ENCODE data around the gene CANT1.
A peak's percentile ranks its signal among the peaks of the same experiment; 100 is the strongest.

Gene CANT1

DNA sequence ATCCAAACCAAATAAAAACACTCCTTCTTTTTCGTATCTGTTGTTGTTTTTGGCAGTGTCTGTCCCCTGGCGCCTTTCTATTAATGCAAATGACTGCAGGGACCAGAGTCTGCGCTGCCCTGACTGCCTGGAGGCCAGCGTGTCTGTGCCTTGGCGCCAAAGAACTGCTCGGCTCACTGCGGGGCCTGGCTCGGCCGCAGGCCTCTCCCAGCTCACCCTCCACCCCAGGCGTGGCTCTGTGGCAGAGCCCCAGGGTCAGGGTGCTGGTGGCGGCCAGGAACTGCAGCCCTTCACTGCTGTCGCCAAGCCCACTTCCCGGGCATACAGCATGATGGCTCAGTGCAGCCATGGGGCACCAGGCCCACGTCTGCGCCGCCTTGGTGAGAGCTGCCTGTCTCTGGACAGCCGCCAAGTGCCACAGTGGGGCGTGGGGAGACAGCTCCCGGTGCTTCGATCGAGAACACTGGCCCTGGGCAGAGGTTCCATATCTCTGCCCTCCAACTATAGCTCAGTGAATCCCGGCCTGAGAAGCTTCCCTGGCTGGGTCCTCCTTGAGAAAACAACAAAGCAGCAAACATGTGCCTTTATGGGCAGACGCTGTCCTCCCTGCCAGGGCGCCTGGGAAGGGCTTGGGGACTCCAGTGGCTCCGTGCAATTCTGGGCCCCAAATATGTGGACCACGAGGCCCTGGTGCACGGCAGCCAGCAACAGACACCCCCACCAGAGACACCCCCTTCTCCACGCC lies 11.1 kb downstream of the CANT1 start:
- no peak overlapping the region for H3K4me3 ChIP-seq (ENCODE audit: low read length in 2 of 2)
- no peak overlapping the region for H3K9ac ChIP-seq (ENCODE audit: low read length in 2 of 2)
- H3K27me3 ChIP-seq (ENCODE audit: control insufficient read depth in 1 of 2, insufficient read depth in 2 of 2, low read length in 2 of 2) = no peaks in the 10 kb centered on the region
- H3K36me3 ChIP-seq (ENCODE audit: control insufficient read depth in 2 of 2, insufficient read depth in 2 of 2, low read length in 2 of 2) = peaks cover 4 to 13% of the 10 kb centered on the region in 2 donors
- H3K9me3 ChIP-seq (ENCODE audit: control insufficient read depth in 2 of 2, low read length in 2 of 2) = no peaks in the 10 kb centered on the region
- no peak overlapping the region for H3K27ac ChIP-seq (ENCODE audit: low read length)
- H3K4me1 ChIP-seq (ENCODE audit: control insufficient read depth, insufficient read depth, low read length) = peaks cover 5% of the 10 kb centered on the region

DNA sequence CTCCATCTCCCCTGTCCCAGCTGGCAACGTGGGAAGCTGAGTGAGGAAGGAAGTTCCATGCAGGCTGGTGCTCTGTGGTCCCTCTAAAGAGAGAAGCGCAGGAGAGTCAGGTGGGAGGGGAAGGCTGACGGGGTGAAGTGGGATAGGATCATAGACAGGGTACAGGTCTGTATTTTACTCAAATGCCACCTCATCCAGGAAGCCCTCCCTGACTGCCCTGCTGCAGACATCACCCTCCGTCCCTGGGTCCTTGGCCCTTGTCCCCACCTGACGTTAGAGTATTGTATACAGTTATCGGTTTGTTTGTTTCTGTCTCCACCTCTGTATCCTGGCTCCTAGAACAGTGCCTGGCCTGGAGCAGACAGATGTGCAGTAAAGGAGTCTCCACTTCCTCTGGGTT lies 11.7 kb downstream of the CANT1 start:
- Histone ChIP-seq H3K4me1 (ENCODE audit: control insufficient read depth, insufficient read depth, low read length) (peaks cover 5% of the 10 kb centered on the region), H3K9me3 (ENCODE audit: control insufficient read depth in 2 of 2, low read length in 2 of 2) (no peaks in the 10 kb centered on the region), H3K4me3 (ENCODE audit: low read length in 2 of 2) (no peak overlapping the region), H3K27ac (ENCODE audit: low read length) (no peak overlapping the region), H3K9ac (ENCODE audit: low read length in 2 of 2) (no peak overlapping the region), H3K36me3 (ENCODE audit: control insufficient read depth in 2 of 2, insufficient read depth in 2 of 2, low read length in 2 of 2) (peaks cover 4 to 17% of the 10 kb centered on the region in 2 donors), H3K27me3 (ENCODE audit: control insufficient read depth in 1 of 2, insufficient read depth in 2 of 2, low read length in 2 of 2) (no peaks in the 10 kb centered on the region)

DNA sequence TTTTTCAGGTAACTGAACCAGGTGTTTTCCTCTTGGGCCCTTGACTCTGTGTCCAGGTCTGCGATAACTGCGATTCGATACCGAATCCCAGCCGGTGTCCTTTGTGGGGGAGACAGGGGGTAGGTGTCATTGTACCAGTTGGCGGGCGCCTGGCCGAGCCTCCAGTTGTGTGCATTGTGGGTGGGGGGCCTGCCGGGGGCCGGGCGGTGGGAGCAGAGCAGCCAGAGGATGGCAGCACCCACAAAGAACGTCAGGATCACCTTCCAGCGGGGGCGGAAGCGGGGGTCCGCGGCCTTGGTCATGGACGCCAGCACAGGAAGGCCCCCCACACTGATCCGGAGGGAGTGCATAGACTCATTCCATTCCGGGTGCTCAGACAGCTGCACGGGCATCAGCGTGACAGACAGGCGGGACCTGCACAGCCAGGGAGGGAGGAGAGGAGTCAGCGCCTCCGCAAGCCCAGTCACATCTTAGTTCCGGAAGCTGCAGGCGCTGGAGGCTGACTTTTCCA lies 12.3 kb downstream of the CANT1 start:
- H3K4me3 ChIP-seq (ENCODE audit: low read length in 2 of 2) = no peak overlapping the region
- peaks cover 4 to 17% of the 10 kb centered on the region in 2 donors for H3K36me3 ChIP-seq (ENCODE audit: control insufficient read depth in 2 of 2, insufficient read depth in 2 of 2, low read length in 2 of 2)
- H3K4me1 ChIP-seq (ENCODE audit: control insufficient read depth, insufficient read depth, low read length) = peaks cover 5% of the 10 kb centered on the region
- H3K9me3 ChIP-seq (ENCODE audit: control insufficient read depth in 2 of 2, low read length in 2 of 2) = no peaks in the 10 kb centered on the region
- H3K27ac ChIP-seq (ENCODE audit: low read length) = no peak overlapping the region
- H3K9ac ChIP-seq (ENCODE audit: low read length in 2 of 2) = no peak overlapping the region
- no peaks in the 10 kb centered on the region for H3K27me3 ChIP-seq (ENCODE audit: control insufficient read depth in 1 of 2, insufficient read depth in 2 of 2, low read length in 2 of 2)

DNA sequence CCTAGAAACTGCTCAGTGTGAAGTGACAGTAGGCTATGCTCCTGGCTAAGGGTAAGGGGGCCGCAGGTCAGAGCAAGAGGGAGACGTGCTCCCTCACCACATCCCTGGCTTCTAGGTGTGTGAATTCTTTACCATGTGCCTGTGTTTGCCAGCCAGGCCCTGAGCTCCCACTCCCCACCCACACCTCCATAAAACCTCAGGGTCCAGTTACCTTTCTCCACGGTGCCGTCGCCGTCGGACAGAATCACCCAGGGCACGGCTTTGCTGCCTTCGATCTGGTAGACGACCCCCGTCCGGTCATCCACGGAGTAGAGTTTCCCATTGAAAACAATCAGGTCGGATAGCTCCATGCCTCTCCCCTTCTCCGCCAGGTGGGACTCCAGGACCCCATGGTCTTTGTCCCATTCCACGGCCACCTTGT lies 12.8 kb downstream of the CANT1 start:
- Histone ChIP-seq H3K27me3 (ENCODE audit: control insufficient read depth in 1 of 2, insufficient read depth in 2 of 2, low read length in 2 of 2) (no peaks in the 10 kb centered on the region), H3K27ac (ENCODE audit: low read length) (no peak overlapping the region), H3K36me3 (ENCODE audit: control insufficient read depth in 2 of 2, insufficient read depth in 2 of 2, low read length in 2 of 2) (peaks cover 4 to 19% of the 10 kb centered on the region in 2 donors), H3K4me3 (ENCODE audit: low read length in 2 of 2) (no peak overlapping the region), H3K4me1 (ENCODE audit: control insufficient read depth, insufficient read depth, low read length) (peaks cover 5% of the 10 kb centered on the region), H3K9me3 (ENCODE audit: control insufficient read depth in 2 of 2, low read length in 2 of 2) (no peaks in the 10 kb centered on the region), H3K9ac (ENCODE audit: low read length in 2 of 2) (no peak overlapping the region)

DNA sequence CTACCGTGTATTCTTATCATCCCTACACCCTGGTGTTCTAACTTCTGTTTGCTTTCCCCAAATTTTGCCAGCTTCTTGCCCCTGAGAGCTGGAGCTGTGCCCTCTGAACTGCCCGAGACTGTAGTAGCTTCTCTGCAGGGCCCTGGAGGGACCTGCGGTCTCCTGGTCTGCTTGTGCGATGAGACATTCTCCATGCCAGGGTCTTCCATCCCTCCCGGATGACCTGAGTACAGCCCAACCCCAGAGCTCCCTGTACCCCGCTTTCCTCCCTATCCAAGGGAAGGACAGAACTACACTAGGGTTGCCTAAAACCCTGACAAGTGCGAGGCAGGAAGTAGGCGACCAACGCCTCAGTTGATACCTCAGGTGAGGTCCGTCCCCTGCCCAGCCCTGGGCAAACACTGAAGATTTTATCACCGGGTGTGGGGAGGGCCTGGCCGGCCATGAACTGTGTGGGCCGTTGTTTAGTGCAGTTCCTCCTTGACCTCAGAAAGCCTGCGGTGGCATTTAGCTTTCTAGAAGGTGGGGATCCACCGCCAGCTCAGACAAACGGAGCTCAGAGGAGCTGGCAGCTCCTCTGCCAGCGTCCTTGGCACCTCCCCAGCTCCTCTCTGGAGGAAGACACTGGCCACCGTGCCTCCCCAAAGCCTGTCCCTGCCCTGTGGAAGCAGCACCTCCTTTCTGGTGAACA lies 13.7 kb downstream of the CANT1 start:
- peaks cover 11 to 26% of the 10 kb centered on the region in 2 donors for H3K36me3 ChIP-seq (ENCODE audit: control insufficient read depth in 2 of 2, insufficient read depth in 2 of 2, low read length in 2 of 2)
- H3K4me1 ChIP-seq (ENCODE audit: control insufficient read depth, insufficient read depth, low read length) = peaks cover 5% of the 10 kb centered on the region

DNA sequence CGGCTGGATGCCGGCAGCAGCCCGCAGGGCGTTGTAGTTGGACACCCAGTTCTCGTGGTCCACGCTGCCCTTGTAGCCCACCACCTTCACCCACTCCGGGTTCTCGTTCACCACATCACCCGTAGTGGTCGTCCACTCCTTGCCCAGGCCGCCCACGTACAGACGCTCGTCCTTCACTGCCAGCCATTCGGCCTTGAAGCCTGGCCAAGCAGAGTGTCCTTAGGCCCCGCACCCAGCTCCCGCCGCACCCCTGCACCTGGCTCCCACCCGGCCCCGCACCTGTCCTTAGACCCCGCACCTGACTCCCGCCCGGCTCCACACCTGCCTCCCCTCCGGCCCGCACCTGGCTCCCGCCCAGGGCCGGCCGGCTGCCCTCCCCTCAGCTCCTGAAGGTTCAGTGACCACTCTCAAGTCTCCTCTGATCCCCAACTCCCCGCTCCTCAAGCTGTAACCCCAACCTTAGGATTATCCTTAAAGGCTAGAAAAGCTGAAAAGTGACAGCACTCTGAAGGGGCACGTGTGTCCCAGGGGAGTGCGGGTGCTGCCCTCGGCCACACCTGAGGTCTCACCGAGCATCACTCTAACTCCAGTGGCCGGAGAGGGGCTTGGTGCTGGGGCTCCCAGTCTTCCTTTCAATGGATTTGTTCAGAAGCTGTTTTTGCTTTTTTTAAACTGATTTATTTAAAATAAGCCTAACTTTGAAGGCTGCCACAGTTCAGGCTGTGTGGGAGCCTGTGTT lies 14.4 kb downstream of the CANT1 start:
- Histone ChIP-seq H3K27ac (ENCODE audit: low read length) (no peak overlapping the region), H3K27me3 (ENCODE audit: control insufficient read depth in 1 of 2, insufficient read depth in 2 of 2, low read length in 2 of 2) (no peaks in the 10 kb centered on the region), H3K9me3 (ENCODE audit: control insufficient read depth in 2 of 2, low read length in 2 of 2) (no peaks in the 10 kb centered on the region), H3K4me1 (ENCODE audit: control insufficient read depth, insufficient read depth, low read length) (peaks cover 5% of the 10 kb centered on the region), H3K36me3 (ENCODE audit: control insufficient read depth in 2 of 2, insufficient read depth in 2 of 2, low read length in 2 of 2) (peaks cover 11 to 30% of the 10 kb centered on the region in 2 donors), H3K4me3 (ENCODE audit: low read length in 2 of 2) (no peak overlapping the region), H3K9ac (ENCODE audit: low read length in 2 of 2) (peak overlapping the region in 1 of 2 donors; percentile 15)

More for the DNA sequence above, 13.7 kb downstream of the CANT1 start:
- Histone ChIP-seq H3K27ac (ENCODE audit: low read length) (no peak overlapping the region), H3K9ac (ENCODE audit: low read length in 2 of 2) (peak overlapping the region in 1 of 2 donors; percentile 15), H3K27me3 (ENCODE audit: control insufficient read depth in 1 of 2, insufficient read depth in 2 of 2, low read length in 2 of 2) (no peaks in the 10 kb centered on the region), H3K9me3 (ENCODE audit: control insufficient read depth in 2 of 2, low read length in 2 of 2) (no peaks in the 10 kb centered on the region), H3K4me3 (ENCODE audit: low read length in 2 of 2) (no peak overlapping the region)

DNA sequence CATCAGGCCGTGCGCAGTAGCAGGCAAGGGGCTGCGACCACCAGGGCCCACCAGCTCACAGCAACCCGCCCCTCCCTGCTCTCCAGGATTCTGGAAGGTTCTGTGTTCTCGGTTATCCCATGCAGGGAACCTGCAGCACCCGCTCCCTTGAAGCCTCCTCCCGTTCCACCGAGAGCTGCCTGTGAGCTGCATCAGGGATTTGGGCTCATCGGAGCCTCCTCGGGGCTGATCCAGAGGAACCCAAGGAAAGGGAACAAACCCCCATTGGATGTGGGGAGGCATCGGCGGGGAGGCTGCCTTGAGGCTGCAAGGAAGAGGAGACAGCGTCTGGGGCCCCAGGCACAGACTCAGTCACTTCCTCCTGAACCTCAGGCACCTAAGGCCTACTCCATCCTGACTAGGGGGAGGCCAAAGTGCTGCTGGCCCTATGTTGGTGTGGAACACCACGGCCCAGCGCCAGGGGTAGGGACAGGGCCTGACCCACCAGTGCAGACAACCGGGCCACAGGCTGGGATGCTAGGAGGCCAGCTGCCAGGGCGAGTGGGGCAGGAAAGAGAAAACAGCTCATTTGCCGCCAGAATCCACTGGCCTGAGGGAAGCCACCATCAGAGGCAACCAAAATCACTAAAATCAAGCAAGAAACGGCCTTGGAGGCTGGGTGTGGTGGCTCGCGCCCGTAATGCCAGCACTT lies 15.4 kb downstream of the CANT1 start:
- Histone ChIP-seq H3K27me3 (ENCODE audit: control insufficient read depth in 1 of 2, insufficient read depth in 2 of 2, low read length in 2 of 2) (no peaks in the 10 kb centered on the region), H3K9ac (ENCODE audit: low read length in 2 of 2) (no peak overlapping the region), H3K27ac (ENCODE audit: low read length) (no peak overlapping the region), H3K36me3 (ENCODE audit: control insufficient read depth in 2 of 2, insufficient read depth in 2 of 2, low read length in 2 of 2) (peaks cover 11 to 30% of the 10 kb centered on the region in 2 donors), H3K4me1 (ENCODE audit: control insufficient read depth, insufficient read depth, low read length) (peaks cover 5% of the 10 kb centered on the region), H3K4me3 (ENCODE audit: low read length in 2 of 2) (no peak overlapping the region), H3K9me3 (ENCODE audit: control insufficient read depth in 2 of 2, low read length in 2 of 2) (no peaks in the 10 kb centered on the region)

DNA sequence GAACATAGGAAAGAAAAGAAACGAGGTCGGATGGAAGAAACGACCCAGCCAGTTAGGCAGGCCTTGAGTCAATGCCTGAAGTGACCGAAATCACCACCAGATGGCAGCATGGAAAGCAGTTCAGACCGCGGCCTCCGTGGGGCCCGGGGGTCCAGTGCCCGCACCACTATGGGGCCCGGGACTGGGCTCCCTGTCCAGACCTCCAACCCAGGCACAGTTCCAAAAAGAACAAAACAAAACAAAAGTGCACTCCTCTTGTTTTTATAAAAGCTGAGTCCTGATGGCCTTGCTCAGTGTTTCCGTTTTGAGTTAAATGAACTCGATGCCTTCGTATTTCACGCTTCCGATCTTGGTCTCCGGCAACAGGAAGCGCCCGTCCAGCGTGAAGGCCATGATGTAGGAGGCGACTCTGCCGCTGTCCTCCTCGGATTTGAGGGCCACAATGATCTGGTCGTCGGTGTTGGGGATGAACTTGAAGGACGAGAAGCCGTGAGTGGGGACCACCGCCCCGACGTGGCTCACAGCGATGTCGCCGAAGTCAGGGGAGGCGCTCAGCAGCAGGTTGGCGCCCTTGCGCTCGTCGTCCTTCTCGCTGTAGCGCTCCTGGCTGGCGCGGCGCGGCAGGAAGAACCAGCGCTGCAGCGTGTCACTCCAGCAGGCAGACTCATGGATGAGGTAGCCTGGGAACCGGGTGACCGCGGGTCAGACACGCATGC lies 16.2 kb downstream of the CANT1 start:
- Histone ChIP-seq H3K36me3 (ENCODE audit: control insufficient read depth in 2 of 2, insufficient read depth in 2 of 2, low read length in 2 of 2) (peaks cover 11 to 30% of the 10 kb centered on the region in 2 donors), H3K4me1 (ENCODE audit: control insufficient read depth, insufficient read depth, low read length) (peaks cover 5% of the 10 kb centered on the region), H3K27me3 (ENCODE audit: control insufficient read depth in 1 of 2, insufficient read depth in 2 of 2, low read length in 2 of 2) (no peaks in the 10 kb centered on the region), H3K4me3 (ENCODE audit: low read length in 2 of 2) (no peak overlapping the region), H3K9me3 (ENCODE audit: control insufficient read depth in 2 of 2, low read length in 2 of 2) (no peaks in the 10 kb centered on the region), H3K27ac (ENCODE audit: low read length) (no peak overlapping the region), H3K9ac (ENCODE audit: low read length in 2 of 2) (no peak overlapping the region)

DNA sequence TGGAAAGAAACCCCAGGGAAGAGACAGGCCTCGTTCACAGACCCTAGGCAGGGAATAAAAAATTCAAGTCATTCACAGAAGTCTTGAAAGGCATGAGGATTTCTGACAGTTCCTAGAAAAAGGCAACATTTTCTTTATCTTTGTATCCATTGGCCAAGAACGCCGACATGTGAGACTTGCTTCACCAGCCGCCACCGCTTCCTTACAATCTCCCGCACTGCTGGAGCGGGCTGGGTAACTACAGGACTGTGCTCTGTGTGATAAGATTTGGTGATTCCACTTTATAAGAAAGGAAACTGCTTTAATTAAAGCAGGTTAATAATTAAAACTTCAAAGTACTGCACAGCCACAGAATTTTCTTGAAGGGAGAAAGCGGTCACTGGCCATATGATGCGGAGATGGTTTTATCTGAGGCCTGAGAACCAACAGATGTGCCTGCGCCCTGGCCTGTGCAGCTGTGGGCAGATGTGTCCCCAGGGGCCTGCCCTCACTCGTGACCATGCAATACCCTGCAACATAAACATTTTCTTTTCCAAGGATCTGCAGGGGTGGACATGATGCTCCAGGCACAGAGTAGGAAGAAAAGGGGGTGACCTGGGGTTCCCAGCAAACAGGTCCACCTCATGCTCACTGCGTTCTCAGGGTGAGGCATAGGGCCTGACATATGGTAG lies 16.9 kb downstream of the CANT1 start:
- peaks cover 10 to 30% of the 10 kb centered on the region in 2 donors for H3K36me3 ChIP-seq (ENCODE audit: control insufficient read depth in 2 of 2, insufficient read depth in 2 of 2, low read length in 2 of 2)
- no peak overlapping the region for H3K9ac ChIP-seq (ENCODE audit: low read length in 2 of 2)

More for the DNA sequence above, 16.9 kb downstream of the CANT1 start:
- no peaks in the 10 kb centered on the region for H3K9me3 ChIP-seq (ENCODE audit: control insufficient read depth in 2 of 2, low read length in 2 of 2)
- H3K4me1 ChIP-seq (ENCODE audit: control insufficient read depth, insufficient read depth, low read length) = peaks cover 5% of the 10 kb centered on the region
- no peak overlapping the region for H3K4me3 ChIP-seq (ENCODE audit: low read length in 2 of 2)
- no peaks in the 10 kb centered on the region for H3K27me3 ChIP-seq (ENCODE audit: control insufficient read depth in 1 of 2, insufficient read depth in 2 of 2, low read length in 2 of 2)
- H3K27ac ChIP-seq (ENCODE audit: low read length) = no peak overlapping the region

Data from stomach smooth muscle (tissue), 2 donors.